Esophagus muscularis mucosa (tissue), 3 donors: ENCODE results near the gene TBCC.

Experiments
- CTCF ChIP-seq, 3 experiments: fragments of 200-600 bp in 2 of 3; fragments of 450-650 bp in 1 of 3; sonication (generic) in 2 of 3; IDR thresholded peaks; one replicate each; pipeline ENCODE4 v1.5.1; 2017 to 2019; ENCODE audit warnings: antibody characterized with exemption in 3 of 3, mild to moderate bottlenecking in 2 of 3, moderate library complexity in 1 of 3
- POLR2A ChIP-seq: fragments of 450-650 bp; IDR thresholded peaks from one replicate; pipeline ENCODE4 v1.6.1; 2017; ENCODE audit warnings: antibody characterized with exemption, moderate library complexity, mild to moderate bottlenecking, low read depth
- POLR2AphosphoS5 ChIP-seq, 2 donors: sonication (generic); formaldehyde crosslinking; IDR thresholded peaks; one replicate each; pipeline ENCODE4 v1.6.1; 2017; ENCODE audit warnings: antibody characterized with exemption in 2 of 2

- no peak for TF ChIP-seq POLR2A
- TF ChIP-seq CTCF (IDR thresholded peaks at IDR 0.05): no peak
- TF ChIP-seq POLR2AphosphoS5 (IDR thresholded peaks at IDR 0.05): no peak
Observed at GRCh38 chr6:42790549-42791181, 44.8 kb upstream of the TBCC start.
